WTC11 (cell line): ENCODE results near the gene CREB3L1. TPM values are rescaled to one million over a fixed set of nuclear protein-coding genes. Genes with fewer than 3 reads are reported as not detected.
A peak's percentile ranks its signal among the peaks of the same experiment; 100 is the strongest.

ENCODE experiments used
- ATAC-seq: fragments of 200-7000 bp; cut with Tn5 transposase; 2 replicates; pipeline ENCODE4 v1.10.0; 2021; ENCODE audit warnings: mild to moderate bottlenecking, moderate library complexity
- CTCF ChIA-PET: fragments of 300-600 bp; sonication (Branson Sonifier 250); formaldehyde crosslinking; loops from one replicate; lab custom pipeline; 2021; ENCODE audit warnings: antibody characterized with exemption; lab: Charles Lee
- POLR2A ChIA-PET: fragments of 350-600 bp; sonication (Branson Sonifier 250); formaldehyde crosslinking; loops from one replicate; lab custom pipeline; 2021; ENCODE audit warnings: antibody characterized with exemption; lab: Charles Lee
- DNase-seq: peaks from one replicate; pipeline ENCODE4 v3.0.0; 2021; ENCODE audit warnings: low spot score
- H3K27ac Mint-ChIP-seq: 2 replicates; pipeline ENCODE4 v1.8.0; 2021; ENCODE audit warnings: mixed read lengths
- H3K27me3 Mint-ChIP-seq: 2 replicates; pipeline ENCODE4 v1.8.0; 2021; ENCODE audit warnings: low read depth, mild to moderate bottlenecking, moderate library complexity, mixed read lengths
- H3K36me3 Mint-ChIP-seq: 2 replicates; pipeline ENCODE4 v1.8.0; 2021; ENCODE audit warnings: mixed read lengths
- H3K4me1 Mint-ChIP-seq: 2 replicates; pipeline ENCODE4 v1.8.0; 2022; ENCODE audit warnings: mixed read lengths
- H3K4me3 Mint-ChIP-seq: 2 replicates; pipeline ENCODE4 v1.8.0; 2021; ENCODE audit warnings: mild to moderate bottlenecking, moderate library complexity, mixed read lengths
- H3K9me3 Mint-ChIP-seq: 2 replicates; pipeline ENCODE4 v1.8.0; 2021; ENCODE audit warnings: mixed read lengths
- ATF2 ChIP-seq: sonication (generic); formaldehyde crosslinking; IDR thresholded peaks from 2 replicates; pipeline ENCODE4 v1.8.1; 2022; ENCODE audit warnings: low read depth, missing genetic modification reagents, borderline replicate concordance
- CREM ChIP-seq: sonication (generic); formaldehyde crosslinking; IDR thresholded peaks from 2 replicates; pipeline ENCODE4 v1.8.1; 2022; ENCODE audit warnings: mild to moderate bottlenecking, missing genetic modification reagents, moderate library complexity
- E2F4 ChIP-seq: sonication (generic); formaldehyde crosslinking; IDR thresholded peaks from 2 replicates; pipeline ENCODE4 v1.8.1; 2022; ENCODE audit warnings: low read depth, mild to moderate bottlenecking, moderate library complexity, missing genetic modification reagents, borderline replicate concordance
- ELF4 ChIP-seq: sonication (generic); formaldehyde crosslinking; IDR thresholded peaks from 2 replicates; pipeline ENCODE4 v1.8.1; 2022; ENCODE audit warnings: low read depth, mild to moderate bottlenecking, moderate library complexity, missing genetic modification reagents
- EMX1 ChIP-seq: fragments of 250-450 bp; sonication (Bioruptor Pico); IDR thresholded peaks from 2 replicates; pipeline ENCODE4 v1.8.0; 2021; ENCODE audit warnings: mild to moderate bottlenecking
- ESRRA ChIP-seq: sonication (generic); formaldehyde crosslinking; IDR thresholded peaks from 2 replicates; pipeline ENCODE4 v1.8.1; 2022; ENCODE audit warnings: mild to moderate bottlenecking, missing genetic modification reagents, borderline replicate concordance
- ETV6 ChIP-seq: sonication (generic); formaldehyde crosslinking; IDR thresholded peaks from 2 replicates; pipeline ENCODE4 v1.8.1; 2022; ENCODE audit warnings: mild to moderate bottlenecking, missing genetic modification reagents
- FOXJ3 ChIP-seq: sonication (generic); formaldehyde crosslinking; IDR thresholded peaks from 2 replicates; pipeline ENCODE4 v1.9.0; 2021; ENCODE audit warnings: missing genetic modification reagents, mild to moderate bottlenecking, borderline replicate concordance
- GABPB1 ChIP-seq: sonication (generic); formaldehyde crosslinking; IDR thresholded peaks from 2 replicates; pipeline ENCODE4 v1.8.1; 2023; ENCODE audit warnings: mild to moderate bottlenecking, missing genetic modification reagents
- GTF2I ChIP-seq: fragments of 250-450 bp; sonication (Bioruptor Pico); conservative IDR thresholded peaks from 2 replicates; pipeline ENCODE4 v1.4.0; 2021; ENCODE audit warnings: mild to moderate bottlenecking
- HMGA2 ChIP-seq: fragments of 250-450 bp; sonication (Bioruptor Pico); IDR thresholded peaks from 2 replicates; pipeline ENCODE4 v1.4.0; 2021; ENCODE audit warnings: mild to moderate bottlenecking, moderate library complexity
- NR2C2 ChIP-seq: sonication (generic); formaldehyde crosslinking; IDR thresholded peaks from 2 replicates; pipeline ENCODE4 v1.8.0; 2022; ENCODE audit warnings: mild to moderate bottlenecking, missing genetic modification reagents
- PRRX2 ChIP-seq: fragments of 250-450 bp; sonication (Bioruptor Pico); IDR thresholded peaks from 2 replicates; pipeline ENCODE4 v1.8.0; 2021; ENCODE audit warnings: mild to moderate bottlenecking
- RORB ChIP-seq: fragments of 250-450 bp; sonication (Bioruptor Pico); IDR thresholded peaks from 2 replicates; pipeline ENCODE4 v1.9.0; 2021; ENCODE audit warnings: mild to moderate bottlenecking
- TEAD4 ChIP-seq: sonication (generic); formaldehyde crosslinking; IDR thresholded peaks from 2 replicates; pipeline ENCODE4 v1.8.0; 2022; ENCODE audit warnings: mild to moderate bottlenecking, missing genetic modification reagents
- USF1 ChIP-seq: sonication (generic); formaldehyde crosslinking; IDR thresholded peaks from 2 replicates; pipeline ENCODE4 v1.8.0; 2022; ENCODE audit warnings: mild to moderate bottlenecking, missing genetic modification reagents
- ZNF121 ChIP-seq: sonication (generic); formaldehyde crosslinking; IDR thresholded peaks from 2 replicates; pipeline ENCODE4 v1.8.0; 2023; ENCODE audit warnings: missing genetic modification reagents
- ZNF138 ChIP-seq: sonication (generic); formaldehyde crosslinking; conservative IDR thresholded peaks from 2 replicates; pipeline ENCODE4 v1.8.1; 2022; ENCODE audit warnings: mild to moderate bottlenecking, moderate library complexity, missing genetic modification reagents
- ZNF263 ChIP-seq: sonication (generic); formaldehyde crosslinking; IDR thresholded peaks from 2 replicates; pipeline ENCODE4 v1.8.1; 2022; ENCODE audit warnings: low read depth, mild to moderate bottlenecking, moderate library complexity, missing genetic modification reagents
- ZNF396 ChIP-seq: fragments of 250-450 bp; sonication (Bioruptor Pico); IDR thresholded peaks from 2 replicates; pipeline ENCODE4 v1.8.0; 2021; ENCODE audit warnings: mild to moderate bottlenecking, moderate library complexity, borderline replicate concordance
- ZSCAN18 ChIP-seq: fragments of 250-450 bp; sonication (Bioruptor Pico); IDR thresholded peaks from 2 replicates; pipeline ENCODE4 v2.1.2; 2022; ENCODE audit warnings: mild to moderate bottlenecking, moderate library complexity
- total RNA-seq: library from RNA; stranded (reverse); gene quantifications from 3 replicates; pipeline ENCODE4 v1.2.3, GENCODE V29; 2021
- TF ChIP-seq, protein P1 (sequence below): fragments of 200-600 bp; IDR thresholded peaks from 2 replicates; pipeline ENCODE4 v1.8.0; 2022; ENCODE audit warnings: antibody characterized with exemption
- TF ChIP-seq, protein P2 (sequence below): sonication (generic); formaldehyde crosslinking; IDR thresholded peaks from 2 replicates; pipeline ENCODE4 v1.8.0; 2023; ENCODE audit warnings: missing genetic modification reagents
- TF ChIP-seq, protein P3 (sequence below): sonication (generic); formaldehyde crosslinking; IDR thresholded peaks from 2 replicates; pipeline ENCODE4 v1.8.0; 2022; ENCODE audit warnings: mild to moderate bottlenecking, missing genetic modification reagents

The CREB3L1 gene
- total RNA-seq, 1 experiment from 2014 or later, result 10.9 TPM

DNA sequence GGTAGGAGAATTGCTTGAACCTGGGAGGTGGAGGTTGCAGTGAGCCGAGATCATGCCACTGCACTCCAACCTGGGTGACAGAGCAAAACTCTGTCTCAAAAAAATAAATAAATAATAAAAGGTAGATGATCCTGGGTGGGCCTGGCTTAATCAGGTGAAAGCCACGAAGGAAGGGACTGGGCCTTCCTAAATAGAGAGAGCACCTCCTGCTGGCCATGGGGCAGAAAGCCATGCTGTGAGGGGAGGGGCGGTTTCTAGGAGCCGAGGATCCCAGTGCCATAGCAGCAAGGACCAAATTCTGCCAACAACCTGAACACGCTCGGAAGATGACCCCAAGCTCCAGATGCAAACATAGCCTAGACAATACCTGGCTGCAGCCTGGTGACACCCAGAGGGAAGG lies 45.3 kb downstream of the CREB3L1 start:
- peak; percentile 57 for ATAC-seq
- peak; percentile 72 for DNase-seq
- Mint-ChIP-seq H3K4me1 (peaks cover 13% of the 10 kb centered on the region), H3K27ac (no peak overlapping the region), H3K36me3 (peaks cover 3% of the 10 kb centered on the region; the same call in 1 of the 2 replicates), H3K27me3 (peaks cover 5% of the 10 kb centered on the region; the same call in 1 of the 2 replicates), H3K4me3 (no peak overlapping the region), H3K9me3 (no peaks in the 10 kb centered on the region)
- TF ChIP-seq, protein P1, sequence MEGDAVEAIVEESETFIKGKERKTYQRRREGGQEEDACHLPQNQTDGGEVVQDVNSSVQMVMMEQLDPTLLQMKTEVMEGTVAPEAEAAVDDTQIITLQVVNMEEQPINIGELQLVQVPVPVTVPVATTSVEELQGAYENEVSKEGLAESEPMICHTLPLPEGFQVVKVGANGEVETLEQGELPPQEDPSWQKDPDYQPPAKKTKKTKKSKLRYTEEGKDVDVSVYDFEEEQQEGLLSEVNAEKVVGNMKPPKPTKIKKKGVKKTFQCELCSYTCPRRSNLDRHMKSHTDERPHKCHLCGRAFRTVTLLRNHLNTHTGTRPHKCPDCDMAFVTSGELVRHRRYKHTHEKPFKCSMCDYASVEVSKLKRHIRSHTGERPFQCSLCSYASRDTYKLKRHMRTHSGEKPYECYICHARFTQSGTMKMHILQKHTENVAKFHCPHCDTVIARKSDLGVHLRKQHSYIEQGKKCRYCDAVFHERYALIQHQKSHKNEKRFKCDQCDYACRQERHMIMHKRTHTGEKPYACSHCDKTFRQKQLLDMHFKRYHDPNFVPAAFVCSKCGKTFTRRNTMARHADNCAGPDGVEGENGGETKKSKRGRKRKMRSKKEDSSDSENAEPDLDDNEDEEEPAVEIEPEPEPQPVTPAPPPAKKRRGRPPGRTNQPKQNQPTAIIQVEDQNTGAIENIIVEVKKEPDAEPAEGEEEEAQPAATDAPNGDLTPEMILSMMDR, result peak; percentile 41
- TF ChIP-seq EMX1 (CRISPR knock-in tag), result no peak
- TF ChIP-seq ELF4, result no peak
- TF ChIP-seq PRRX2 (CRISPR knock-in tag), result no peak
- TF ChIP-seq ZNF121 (CRISPR knock-in tag), result 0 out of 2 replicates have a peak, but pooled peaks have one; percentile 61
- no peak for TF ChIP-seq HMGA2 (CRISPR knock-in tag)
- peak; percentile 96 for TF ChIP-seq GTF2I (CRISPR knock-in tag)
- ChIA-PET POLR2A (interaction anchor here (1.4 kb wide), 1 partner anchor 17 kb away, joined by 4 read pairs; no protein-coding TSS in a partner anchor), CTCF (interaction anchor here (0.9 to 2.6 kb wide), 11 partner anchors 8 to 188 kb away, joined by 3 to 10 read pairs (median 5); partner anchors contain the start of genes CREB3L1 and DGKZ)

- Mint-ChIP-seq H3K4me1 (peaks cover 34% of the 10 kb centered on the region), H3K27me3 (peaks cover 36% of the 10 kb centered on the region), H3K36me3 (no peaks in the 10 kb centered on the region), H3K9me3 (no peaks in the 10 kb centered on the region), H3K27ac (no peak overlapping the region), H3K4me3 (no peak overlapping the region)
- DNase-seq, result no peak
- CTCF ChIA-PET, result interaction anchor here (0.7 to 1.0 kb wide), 3 partner anchors 19 to 87 kb away, joined by 3 read pairs; no protein-coding TSS in a partner anchor
- POLR2A ChIA-PET, result no interaction called here
- ATAC-seq, result no peak
- TF ChIP-seq ESRRA (CRISPR knock-in tag), result no peak
- no peak for TF ChIP-seq E2F4 (CRISPR knock-in tag)
- peak; percentile 97 for TF ChIP-seq ZNF121 (CRISPR knock-in tag)
- no peak for TF ChIP-seq ZNF138
- no peak for TF ChIP-seq CREM (CRISPR knock-in tag)
- TF ChIP-seq USF1, result no peak
These were observed 49.5 kb downstream of the CREB3L1 start for GRCh38 chr11:46326813-46327416.

DNA sequence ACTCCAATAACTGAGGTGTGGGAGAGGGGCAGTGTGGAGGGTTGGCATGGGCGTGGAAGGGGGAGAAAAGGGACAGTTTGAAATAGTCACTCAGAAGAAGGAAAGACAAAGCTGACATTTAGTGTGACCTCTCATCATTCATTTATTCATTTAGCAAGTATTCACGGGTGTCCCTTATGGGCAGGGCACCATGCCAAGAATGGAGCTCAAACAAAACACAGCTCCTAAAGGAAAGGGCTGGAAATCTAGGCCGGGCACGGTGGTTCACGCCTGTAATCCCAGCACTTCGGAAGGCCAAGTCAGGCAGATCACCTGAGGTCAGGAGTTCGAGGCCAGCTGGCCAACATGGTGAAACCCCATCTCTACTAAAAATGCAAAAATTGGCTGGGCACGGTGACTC lies 50.4 kb downstream of the CREB3L1 start:
- POLR2A ChIA-PET, result no interaction called here
- DNase-seq (no peak), ATAC-seq (no peak)
- no peaks in the 10 kb centered on the region for H3K36me3 Mint-ChIP-seq
- no peak overlapping the region for H3K27ac Mint-ChIP-seq
- peaks cover 35% of the 10 kb centered on the region for H3K4me1 Mint-ChIP-seq
- H3K27me3 Mint-ChIP-seq, result peaks cover 43% of the 10 kb centered on the region
- CTCF ChIA-PET, result interaction anchor here (0.7 to 1.8 kb wide), 5 partner anchors 11 to 36 kb away, joined by 3 to 9 read pairs (median 6); no protein-coding TSS in a partner anchor
- H3K9me3 Mint-ChIP-seq, result no peaks in the 10 kb centered on the region
- no peak overlapping the region for H3K4me3 Mint-ChIP-seq
- TF ChIP-seq ZNF396 (CRISPR knock-in tag) (no peak), ETV6 (CRISPR knock-in tag) (no peak), ATF2 (CRISPR knock-in tag) (no peak), TEAD4 (CRISPR knock-in tag) (no peak), GABPB1 (CRISPR knock-in tag) (no peak), CREM (CRISPR knock-in tag) (no peak), RORB (CRISPR knock-in tag) (no peak), ZSCAN18 (no peak), FOXJ3 (CRISPR knock-in tag) (no peak), ZNF263 (no peak), ZNF121 (CRISPR knock-in tag) (no peak), NR2C2 (CRISPR knock-in tag) (no peak)
- TF ChIP-seq, protein P2, sequence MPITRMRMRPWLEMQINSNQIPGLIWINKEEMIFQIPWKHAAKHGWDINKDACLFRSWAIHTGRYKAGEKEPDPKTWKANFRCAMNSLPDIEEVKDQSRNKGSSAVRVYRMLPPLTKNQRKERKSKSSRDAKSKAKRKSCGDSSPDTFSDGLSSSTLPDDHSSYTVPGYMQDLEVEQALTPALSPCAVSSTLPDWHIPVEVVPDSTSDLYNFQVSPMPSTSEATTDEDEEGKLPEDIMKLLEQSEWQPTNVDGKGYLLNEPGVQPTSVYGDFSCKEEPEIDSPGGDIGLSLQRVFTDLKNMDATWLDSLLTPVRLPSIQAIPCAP (CRISPR knock-in tag), result no peak
- TF ChIP-seq, protein P3, sequence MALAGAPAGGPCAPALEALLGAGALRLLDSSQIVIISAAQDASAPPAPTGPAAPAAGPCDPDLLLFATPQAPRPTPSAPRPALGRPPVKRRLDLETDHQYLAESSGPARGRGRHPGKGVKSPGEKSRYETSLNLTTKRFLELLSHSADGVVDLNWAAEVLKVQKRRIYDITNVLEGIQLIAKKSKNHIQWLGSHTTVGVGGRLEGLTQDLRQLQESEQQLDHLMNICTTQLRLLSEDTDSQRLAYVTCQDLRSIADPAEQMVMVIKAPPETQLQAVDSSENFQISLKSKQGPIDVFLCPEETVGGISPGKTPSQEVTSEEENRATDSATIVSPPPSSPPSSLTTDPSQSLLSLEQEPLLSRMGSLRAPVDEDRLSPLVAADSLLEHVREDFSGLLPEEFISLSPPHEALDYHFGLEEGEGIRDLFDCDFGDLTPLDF, result no peak
